Heart left ventricle (tissue), 16 donors: ENCODE data around the gene OGDHL. TPM values are rescaled to one million over a fixed set of nuclear protein-coding genes. Genes with fewer than 3 reads are reported as not detected.

Experiments
- ATAC-seq, 4 donors: fragments of 200-7000 bp; cut with Tn5 transposase; one replicate each; pipeline ENCODE4 v1.9.1; 2020 to 2022; ENCODE audit warnings: moderate library complexity in 4 of 4, mild to moderate bottlenecking in 3 of 4, moderate number of reproducible peaks in 1 of 4
- DNase-seq, 5 donors: peaks; one replicate each; pipeline ENCODE4 v3.0.0-alpha.2; 2020
- H3K27ac ChIP-seq, 12 donors: fragments of 200-600 bp; sonication (generic) in 4 of 12; one replicate each; pipeline versions ENCODE4 v1.5.0 to v1.8.0; 2016 to 2022; ENCODE audit warnings: mild to moderate bottlenecking in 2 of 12
- H3K27me3 ChIP-seq, 9 donors: fragments of 200-600 bp; sonication (generic) in 2 of 9; one replicate each; pipeline versions ENCODE4 v1.5.1 to v1.8.0; 2016 to 2022; ENCODE audit warnings: mild to moderate bottlenecking in 3 of 9
- H3K36me3 ChIP-seq, 9 donors: fragments of 200-600 bp; sonication (generic) in 2 of 9; one replicate each; pipeline versions ENCODE4 v1.5.0 to v1.8.0; 2018 to 2022; ENCODE audit warnings: mild to moderate bottlenecking in 2 of 9
- H3K4me1 ChIP-seq, 12 donors: fragments of 200-600 bp; sonication (generic) in 4 of 12; one replicate each; pipeline versions ENCODE4 v1.5.0 to v1.8.0; 2016 to 2022; ENCODE audit warnings: mild to moderate bottlenecking in 3 of 12
- H3K4me3 ChIP-seq, 12 donors: fragments of 200-600 bp; sonication (generic) in 4 of 12; one replicate each; pipeline versions ENCODE4 v1.5.0 to v1.8.0; 2017 to 2022; ENCODE audit warnings: mild to moderate bottlenecking in 9 of 12, moderate library complexity in 4 of 12
- H3K9me3 ChIP-seq, 12 donors: fragments of 200-600 bp; sonication (generic) in 4 of 12; one replicate each; pipeline versions ENCODE4 v1.5.0 to v1.8.0; 2016 to 2022; ENCODE audit warnings: mild to moderate bottlenecking in 1 of 12
- CTCF ChIP-seq, 12 donors: fragments of 200-600 bp; sonication (generic) in 4 of 12; IDR thresholded peaks; one replicate each; pipeline versions ENCODE4 v1.5.0 to v1.8.0; 2018 to 2022; ENCODE audit warnings: antibody characterized with exemption in 12 of 12, mild to moderate bottlenecking in 5 of 12
- POLR2A ChIP-seq, 2 donors: fragments of 450-650 bp; IDR thresholded peaks; one replicate each; pipeline ENCODE4 v1.6.1; 2017; ENCODE audit warnings: antibody characterized with exemption in 2 of 2, mild to moderate bottlenecking in 2 of 2, moderate library complexity in 2 of 2
- WGBS, 4 donors: extraction: QIAGEN DNeasy Blood & Tissue Kit in 2 of 4; methylation state at CpG; one replicate each; pipeline versions ENCODE4 v1.1.5 to v1.1.7; 2013 to 2018; 5-methylcytosine and 5-hydroxymethylcytosine counted together
- intact Hi-C, 10 donors: fragments of 100-400 bp; cut with DNase I; formaldehyde crosslinking; loops; one replicate each; pipeline versions ENCODE4 v1.11.1 to v1.14.2; 2022
- polyA plus RNA-seq, 2 donors: library from polyadenylated mRNA; stranded (reverse); fragments of 200-250 nt; gene quantifications; one replicate each; pipeline ENCODE4 v1.2.3, GENCODE V29; 2013
- total RNA-seq, 9 donors: library from RNA; depleted of rRNA in 2 of 9; stranded (reverse); fragments of >200 nt in 2 of 9; fragmentation: NEBNext Ultra II Directional in 3 of 9; extraction: Animal tissue kit (Norgen Biotek cat#: 25700) in 3 of 9; gene quantifications; one replicate each; pipeline versions ENCODE4 v1.1.0 to v1.2.4, GENCODE V29; 2016 to 2023
- donor health status: ischemic (EF 13 %, LVEDD 7.1; RV severe dilation, severe dysfunction).
- donor health status: healthy with polysubstance abuse.
- donor health status: DM: no; HTN: yes; CAD: no.
- donor health status: DM: no; HTN: no; CAD: no.
- donor health status: ischemic (EF 25% LVEDD 6.9; RV normal size, moderate dysfunction).
- donor health status: ischemic (EF 25% LVEDD 5.7; RV mildly dilated, moderate dysfunction).
- donor health status: healthy.
- donor health status: DM: yes; HTN: yes; CAD: no.
- donor health status: ischemic (EF 35%, LVEDD 5.7; RV mildly dilated, moderate dysfunction).
- donor health status: nonischemic (EF 11% LVEDD 7.7; RV severe dilation, severe dysfunction).
- donor health status: DM: yes; HTN: yes; CAD: no.
- donor health status: PGD.
- donor health status: ischemic (EF 29% LVEDD 5.4; RV normal size, mild dysfunction).
- donor health status: nonischemic (EF 23%, LVEDD 6.1; RV moderate dilation, normal function).

Gene OGDHL
- total and polyA plus RNA-seq, 11 donors: 0.18 to 11.3 (median 1.5) TPM

- peaks cover 0 to 10% (median 0%) of the 10 kb centered on the region in 12 donors for H3K4me1 ChIP-seq
- H3K4me3 ChIP-seq: peak overlapping the region in 9 of 12 donors; percentile 46 to 68 (median 61)
- H3K36me3 ChIP-seq: no peaks in the 10 kb centered on the region
- H3K27ac ChIP-seq: no peak overlapping the region
- H3K27me3 ChIP-seq: peaks cover 0 to 59% (median 21%) of the 10 kb centered on the region in 9 donors
- WGBS, 4 donors: 32 to 35% (median 34%) methylated on average over 4 of the region's 4 CpGs
- peaks cover 0 to 9% (median 0%) of the 10 kb centered on the region in 12 donors for H3K9me3 ChIP-seq
- ATAC-seq (no peak), DNase-seq (no peak)
- TF ChIP-seq CTCF (IDR thresholded peaks at IDR 0.05): no peak
- TF ChIP-seq POLR2A (IDR thresholded peaks at IDR 0.05): no peak
- intact Hi-C loops: no loop called here
These were observed 399 bp upstream of the OGDHL start for GRCh38 chr10:49762566-49762877.

GRCh38 chr10:49761201-49761788 lies 828 bp downstream of the OGDHL start:
- ATAC-seq (no peak), DNase-seq (no peak)
- Histone ChIP-seq H3K27ac (no peak overlapping the region), H3K36me3 (no peaks in the 10 kb centered on the region), H3K4me1 (peaks cover 0 to 10% (median 0%) of the 10 kb centered on the region in 12 donors), H3K27me3 (peaks cover 0 to 47% (median 14%) of the 10 kb centered on the region in 9 donors), H3K4me3 (peak overlapping the region in 9 of 12 donors; percentile 44 to 68 (median 59)), H3K9me3 (peaks cover 0 to 4% (median 0%) of the 10 kb centered on the region in 12 donors)
- 20 to 22% (median 21%) methylated on average over 15 to 16 of the region's 16 CpGs for WGBS, 4 donors
- intact Hi-C loops: no loop called here
- TF ChIP-seq CTCF (IDR thresholded peaks at IDR 0.05): no peak
- TF ChIP-seq POLR2A (IDR thresholded peaks at IDR 0.05): no peak

GRCh38 chr10:49760789-49761188 lies 1.3 kb downstream of the OGDHL start:
- ATAC-seq: no peak
- Histone ChIP-seq H3K4me3 (no peak overlapping the region), H3K4me1 (peaks cover 0 to 10% (median 0%) of the 10 kb centered on the region in 12 donors), H3K27me3 (peaks cover 0 to 42% (median 14%) of the 10 kb centered on the region in 9 donors), H3K36me3 (no peaks in the 10 kb centered on the region), H3K27ac (no peak overlapping the region), H3K9me3 (no peaks in the 10 kb centered on the region)
- WGBS, 4 donors: 40 to 100% (median 78%) methylated on average over 1 to 3 of the region's 3 CpGs
- intact Hi-C loops: no loop called here
- TF ChIP-seq POLR2A (IDR thresholded peaks at IDR 0.05) (no peak), CTCF (IDR thresholded peaks at IDR 0.05) (no peak)
- DNase-seq: no peak

- DNase-seq: peak in 1 of 5 donors; percentile 60
- Histone ChIP-seq H3K9me3 (no peaks in the 10 kb centered on the region), H3K4me1 (peaks cover 0 to 10% (median 0%) of the 10 kb centered on the region in 12 donors), H3K27me3 (peaks cover 0 to 33% (median 9%) of the 10 kb centered on the region in 9 donors), H3K27ac (no peak overlapping the region), H3K36me3 (no peaks in the 10 kb centered on the region), H3K4me3 (no peak overlapping the region)
- intact Hi-C loops: loop anchor here in 1 of 10 donors (10.0 kb wide), 1 partner anchor 155 kb away; no protein-coding TSS in a partner anchor
- ATAC-seq: no peak
- 74 to 87% (median 84%) methylated on average over 7 to 10 of the region's 10 CpGs for WGBS, 4 donors
- no peak for TF ChIP-seq CTCF (IDR thresholded peaks at IDR 0.05)
- no peak for TF ChIP-seq POLR2A (IDR thresholded peaks at IDR 0.05)
These were observed 2.2 kb downstream of the OGDHL start for GRCh38 chr10:49759787-49760551.
